NCI-H1105 treated with DMSO at 0.1 percent for 48 hours (cell line): ENCODE measurements around the gene PLXNA2.

ENCODE experiments used
- DNase-seq: peaks from one replicate; lab custom pipeline; 2025; lab: John Stamatoyannopoulos, UW

Gene PLXNA2

GRCh38 chr1:208221291-208221622 is 22.9 kb downstream of the PLXNA2 start:
- no peak for DNase-seq

DNA sequence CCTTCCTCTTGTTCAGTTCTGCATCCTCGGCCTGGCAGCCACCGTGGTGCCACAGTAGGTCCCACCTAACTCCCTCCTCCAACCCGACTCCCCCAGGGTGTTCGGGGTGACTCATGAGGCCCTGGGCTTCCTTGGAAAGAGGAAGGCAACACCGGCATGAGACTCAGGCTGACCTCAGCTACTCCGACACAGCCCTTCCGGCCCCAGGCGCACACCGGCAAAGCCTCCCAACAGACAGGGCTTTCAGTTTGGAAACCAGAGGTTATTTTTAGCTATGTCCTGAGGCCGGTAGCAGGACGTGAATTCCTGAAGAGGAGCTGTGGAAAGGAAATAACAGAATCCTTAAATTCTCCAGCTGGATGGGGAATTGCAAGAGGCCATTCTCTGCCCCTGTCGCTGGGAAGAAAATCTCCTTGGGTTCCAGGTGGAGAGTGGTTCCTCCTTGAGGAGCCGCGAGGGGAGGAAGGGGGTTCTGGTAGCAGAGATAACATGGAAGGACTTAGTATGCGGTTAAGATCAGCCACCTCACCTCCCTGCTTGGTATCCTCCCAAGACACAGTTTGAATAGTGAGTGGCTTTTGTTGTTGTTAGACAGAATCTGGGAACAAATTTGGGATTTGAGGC is 24.4 kb downstream of the PLXNA2 start:
- no peak for DNase-seq

- DNase-seq, result no peak
Observed at GRCh38 chr1:208219098-208219658, 25.0 kb downstream of the PLXNA2 start.

DNA sequence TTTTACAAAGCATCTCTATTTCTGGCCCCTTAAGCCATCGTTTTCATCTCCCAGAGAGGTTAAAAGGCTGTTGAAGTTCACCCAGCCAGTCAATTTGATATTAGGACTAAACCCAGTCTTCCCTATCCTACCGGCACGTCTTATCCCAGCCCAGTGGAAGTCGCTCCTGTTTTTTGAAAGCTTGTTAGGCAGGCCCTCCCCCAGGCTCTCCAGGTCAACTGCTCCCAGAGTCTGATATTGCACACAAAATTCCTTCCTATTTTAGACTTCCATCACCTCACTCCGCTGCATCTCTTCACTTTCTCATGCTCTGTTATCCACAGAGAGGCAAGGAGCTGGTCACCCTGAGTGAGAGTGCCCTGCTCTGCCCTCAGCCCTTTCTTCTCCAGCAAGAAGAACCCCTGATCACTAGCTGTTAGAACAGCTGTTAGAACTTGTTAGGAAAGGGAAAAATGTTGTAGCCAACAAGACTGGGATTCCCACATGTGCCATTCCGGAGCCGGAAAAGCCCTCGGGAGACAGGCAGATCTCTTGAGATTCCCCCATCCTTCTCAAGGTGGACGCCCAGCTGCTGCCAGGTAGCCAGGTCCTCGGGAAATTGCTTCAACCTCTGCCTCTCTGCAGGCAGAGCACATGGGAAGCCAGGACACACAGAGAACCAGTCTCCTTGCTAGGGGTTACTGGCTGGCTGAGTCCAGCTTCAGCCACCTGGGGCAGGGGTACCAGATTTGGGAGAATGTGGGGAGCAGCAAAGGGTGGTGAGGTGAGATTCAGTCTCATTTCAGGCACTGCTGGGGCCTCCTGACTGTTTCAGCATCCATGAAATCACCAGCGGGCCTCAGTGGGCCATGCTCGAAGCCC is 25.7 kb downstream of the PLXNA2 start:
- no peak for DNase-seq

- DNase-seq, result no peak
Observed at GRCh38 chr1:208217781-208218180, 26.4 kb downstream of the PLXNA2 start.

- no peak for DNase-seq
Observed at GRCh38 chr1:208216806-208217205, 27.4 kb downstream of the PLXNA2 start.

- no peak for DNase-seq
Observed at GRCh38 chr1:208216062-208216461, 28.1 kb downstream of the PLXNA2 start.

DNA sequence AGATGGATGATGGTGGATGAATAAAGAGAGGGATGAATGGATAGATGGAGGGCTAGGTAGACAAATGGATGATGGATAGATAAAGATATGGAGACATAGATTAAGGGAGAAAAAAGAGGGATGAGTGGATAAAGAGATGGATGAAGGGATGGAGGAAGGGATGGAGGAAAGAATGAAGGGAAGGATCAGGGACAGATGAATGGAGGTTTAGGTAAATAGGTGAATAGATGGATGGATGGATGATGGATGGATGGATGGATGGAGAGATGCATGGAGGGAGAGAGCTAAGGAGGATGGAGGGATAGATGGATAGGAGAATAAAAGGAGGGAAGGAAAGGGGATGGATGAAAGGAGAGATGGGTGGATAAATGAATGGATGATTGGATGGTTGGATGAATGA is 28.8 kb downstream of the PLXNA2 start:
- no peak for DNase-seq

- no peak for DNase-seq
Observed at GRCh38 chr1:208213786-208214185, 30.4 kb downstream of the PLXNA2 start.

- DNase-seq, result no peak
Observed at GRCh38 chr1:208212893-208213292, 31.3 kb downstream of the PLXNA2 start.

DNA sequence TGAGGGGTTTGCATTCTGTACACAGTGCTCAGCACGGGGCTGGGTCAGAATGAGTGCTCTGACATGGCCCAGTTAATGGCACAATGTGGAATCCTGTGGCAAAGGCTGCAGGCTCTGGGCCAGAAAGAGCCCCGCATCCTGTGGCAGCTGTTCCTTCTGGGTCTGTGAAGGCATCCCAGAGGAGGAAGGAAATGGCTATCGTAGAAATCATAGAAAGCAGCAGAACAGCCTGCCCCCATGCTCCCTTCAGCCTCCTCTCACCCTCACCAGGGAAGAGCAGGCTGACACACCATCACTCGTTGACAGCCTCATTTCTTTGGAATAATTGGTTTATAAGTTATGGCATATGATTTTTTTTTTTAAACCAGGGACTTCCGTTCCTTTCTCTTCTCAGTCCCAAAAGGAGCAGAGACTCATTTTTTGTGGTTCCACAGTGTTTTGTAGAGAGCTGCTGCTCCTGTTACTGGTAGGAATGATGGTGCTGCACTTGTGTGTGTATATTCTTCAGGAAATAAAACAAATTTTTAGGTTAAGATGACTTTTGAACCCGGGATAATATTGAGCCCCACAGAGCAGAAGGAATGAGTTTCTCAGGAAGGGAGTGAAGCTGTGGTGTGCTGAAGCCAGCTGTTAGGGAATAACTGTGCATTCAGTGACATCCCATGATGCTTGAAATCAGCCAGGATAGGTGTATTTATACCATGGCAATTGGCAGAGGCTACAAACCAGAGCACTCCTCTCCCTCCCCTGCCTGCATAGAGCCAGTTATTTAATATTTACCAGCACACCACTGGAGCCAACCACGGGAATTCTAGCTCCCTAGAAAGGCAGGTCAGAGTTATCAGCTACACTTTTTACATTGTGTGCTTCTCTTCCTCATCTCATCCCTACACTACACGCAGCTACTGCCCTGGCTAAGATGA is 32.0 kb downstream of the PLXNA2 start:
- no peak for DNase-seq

DNA sequence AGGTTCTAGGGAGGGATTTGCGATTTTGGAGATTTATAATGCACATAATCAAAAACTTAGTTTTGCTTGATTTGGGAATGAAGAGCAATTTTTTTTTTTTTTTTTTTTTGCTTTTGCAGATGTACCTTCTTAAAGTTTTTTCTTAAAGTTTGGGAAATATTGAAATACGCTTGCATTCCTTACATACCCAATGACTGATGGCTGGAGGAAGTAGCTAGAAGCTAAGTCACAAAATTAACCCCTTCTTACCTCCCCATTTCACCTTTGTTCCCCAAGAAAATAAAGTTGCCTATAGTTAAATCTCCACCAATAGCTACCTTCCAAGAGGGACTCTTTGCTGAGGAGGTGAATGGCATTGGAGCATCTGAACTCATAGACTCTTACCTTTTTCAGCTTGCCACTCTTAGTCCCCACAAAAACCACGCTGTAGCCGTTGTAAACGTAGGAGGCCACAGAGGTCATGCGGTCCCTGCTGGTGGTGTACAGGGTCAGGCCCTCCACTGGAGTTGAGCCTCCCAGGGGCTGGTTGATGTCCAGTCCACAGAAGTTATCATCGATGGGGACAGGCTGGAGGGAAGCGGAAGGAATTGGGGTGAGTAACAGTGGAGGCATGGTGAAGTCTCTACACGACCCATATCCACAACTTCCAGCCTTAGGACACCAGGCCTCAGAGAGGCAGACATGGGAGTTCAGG is 34.1 kb downstream of the PLXNA2 start:
- no peak for DNase-seq

GRCh38 chr1:208209286-208209685 is 34.9 kb downstream of the PLXNA2 start:
- peak; percentile 82 for DNase-seq

DNA sequence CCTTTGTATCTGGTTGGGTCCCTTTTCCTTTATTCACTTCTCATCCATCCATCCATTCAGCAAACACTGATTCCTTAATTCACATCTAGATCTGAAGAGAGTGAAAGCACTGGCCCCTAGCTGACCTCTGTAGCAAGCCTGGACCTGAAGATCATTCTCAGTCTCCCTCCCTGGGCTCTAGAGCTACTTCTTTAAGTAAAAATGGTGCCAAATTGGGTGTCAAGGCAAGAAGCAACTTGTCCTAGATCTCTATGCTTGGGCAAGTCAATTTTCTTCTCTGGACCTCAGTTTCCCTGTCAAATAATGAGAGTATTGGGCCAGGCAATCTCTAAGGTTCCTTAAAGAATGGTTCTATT is 36.1 kb downstream of the PLXNA2 start:
- no peak for DNase-seq

GRCh38 chr1:208207388-208208131 is 36.6 kb downstream of the PLXNA2 start:
- peak; percentile 49 for DNase-seq

GRCh38 chr1:208206092-208206698 is 38.0 kb downstream of the PLXNA2 start:
- DNase-seq, result no peak

DNA sequence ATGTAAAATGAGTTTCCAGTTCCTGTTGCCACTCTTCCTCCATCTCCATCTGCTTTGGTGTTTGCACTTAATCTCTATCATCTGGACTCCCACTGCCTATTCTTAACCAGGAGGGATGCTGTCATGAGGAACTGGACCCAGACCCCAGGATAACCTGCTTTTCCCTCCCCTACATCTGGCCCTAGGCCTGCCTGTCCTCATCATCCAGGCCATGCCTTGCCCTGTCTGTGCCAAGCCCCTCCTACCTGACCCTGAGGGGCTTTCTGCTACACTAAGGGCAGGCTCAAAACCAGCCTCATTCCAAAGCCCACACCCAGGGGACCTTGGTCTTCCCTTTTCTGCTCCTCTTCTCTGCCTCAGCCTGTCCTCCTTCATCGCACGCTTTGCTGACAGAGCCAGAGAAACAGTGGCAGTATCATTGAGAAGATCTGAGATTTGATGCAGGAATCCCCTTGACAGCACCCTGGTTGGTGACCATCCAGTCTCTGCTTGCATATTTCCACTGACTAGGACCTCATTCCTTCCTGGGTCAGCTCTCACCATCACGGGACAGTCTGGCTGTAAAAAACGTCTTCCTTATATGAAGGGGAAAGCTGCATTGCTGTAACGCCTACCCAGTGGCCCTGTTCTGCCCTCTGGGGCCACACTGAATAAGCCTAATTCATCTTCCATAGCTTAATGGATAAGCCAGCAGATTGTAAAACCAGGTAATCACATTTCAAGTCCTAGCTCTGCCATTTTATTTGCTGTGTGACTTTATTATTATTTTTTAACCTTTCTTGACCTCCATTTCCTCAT is 38.8 kb downstream of the PLXNA2 start:
- no peak for DNase-seq

DNA sequence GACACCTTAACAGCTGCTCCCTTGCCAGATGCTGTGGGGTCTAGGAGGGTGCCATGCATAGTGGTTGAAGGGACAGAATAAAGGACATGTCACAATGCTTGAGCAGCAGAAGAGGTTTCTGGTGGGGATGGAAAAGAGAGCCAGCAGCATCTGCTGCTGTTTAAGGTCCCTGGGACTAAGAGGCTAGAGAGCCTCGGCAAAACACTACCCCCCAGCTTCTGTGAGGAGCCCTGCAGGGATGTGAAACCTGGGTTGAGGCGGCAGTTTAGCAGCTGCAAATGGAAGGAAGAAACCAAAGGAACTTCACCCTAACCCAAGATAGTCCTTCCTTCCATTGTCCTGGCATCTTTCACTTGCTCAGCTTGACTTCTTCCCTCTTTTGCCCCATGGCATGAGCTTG is 39.4 kb downstream of the PLXNA2 start:
- no peak for DNase-seq

DNA sequence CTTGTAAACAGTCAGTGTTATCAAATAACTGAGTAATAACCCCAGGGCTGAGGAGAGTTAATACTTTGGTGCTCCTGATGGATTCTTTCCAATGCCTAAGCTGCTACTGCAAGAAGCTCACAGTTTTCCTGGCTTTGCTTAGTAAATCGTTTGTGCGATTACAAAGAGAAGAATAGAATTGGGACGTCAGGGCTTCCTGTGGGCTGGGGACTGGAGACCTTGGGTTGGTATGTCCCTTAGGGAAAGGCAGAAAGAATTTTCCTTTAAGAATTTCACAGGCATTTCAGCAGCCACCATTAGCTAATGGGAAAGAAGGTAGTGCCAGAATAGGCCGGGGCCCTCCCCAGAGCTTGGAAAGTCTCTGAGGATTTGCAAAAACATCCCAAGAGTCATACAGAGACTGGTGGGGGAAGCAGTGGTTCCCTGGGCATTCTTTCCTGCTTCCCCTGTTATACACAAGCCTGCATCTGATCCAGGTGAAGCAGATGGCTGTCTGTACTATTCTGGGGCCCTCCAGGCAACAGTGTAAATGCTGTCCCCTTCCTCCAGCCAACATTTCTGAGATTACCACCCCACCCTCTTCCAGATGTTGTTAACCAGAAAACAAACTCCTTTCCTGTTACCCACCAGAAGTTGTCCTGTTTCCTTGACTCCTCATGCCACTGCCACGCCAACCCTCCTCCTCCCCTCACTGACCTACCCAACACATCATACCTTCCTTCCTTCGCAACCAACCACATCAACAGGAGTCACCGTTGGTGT is 40.2 kb downstream of the PLXNA2 start:
- no peak for DNase-seq
